HG03097 (cell line): ENCODE measurements around the gene FAM171A1.
"Not testable (repeated sequence)": the region's sequence is repeated elsewhere in the genome, so short reads cannot be mapped to it uniquely, and the experiment has no call there.

ENCODE experiments used
- ATAC-seq: cut with Tn5 transposase; IDR thresholded peaks from one replicate; pipeline ENCODE4 v1.9.1; 2021; ENCODE audit not compliant: unreplicated experiment, low FRiP score

Gene FAM171A1

GRCh38 chr10:15370856-15371701, at the start of gene FAM171A1:
Gene FAM171A1 (minus strand): TSS chr10:15371289. CDS start chr10:15371052, 237 bp downstream.
- peak; percentile 72 for ATAC-seq

- ATAC-seq: no peak
Observed at GRCh38 chr10:15420858-15421257, 49.8 kb upstream of the FAM171A1 start.

GRCh38 chr10:15419279-15419874, 48.3 kb upstream of the FAM171A1 start:
- ATAC-seq: no peak

- ATAC-seq: no peak
Observed at GRCh38 chr10:15416034-15416433, 44.9 kb upstream of the FAM171A1 start.

GRCh38 chr10:15411010-15411409, 39.9 kb upstream of the FAM171A1 start:
- no peak for ATAC-seq

- not testable (repeated sequence) for ATAC-seq
Observed at GRCh38 chr10:15409350-15409749, 38.3 kb upstream of the FAM171A1 start.

- ATAC-seq: no peak
Observed at GRCh38 chr10:15408557-15408956, 37.5 kb upstream of the FAM171A1 start.

- no peak for ATAC-seq
Observed at GRCh38 chr10:15405319-15405718, 34.2 kb upstream of the FAM171A1 start.

GRCh38 chr10:15401382-15401781, 30.3 kb upstream of the FAM171A1 start:
- ATAC-seq: no peak

GRCh38 chr10:15400461-15400860, 29.4 kb upstream of the FAM171A1 start:
- ATAC-seq: not testable (repeated sequence)

- ATAC-seq: no peak
Observed at GRCh38 chr10:15399060-15399661, 28.1 kb upstream of the FAM171A1 start.

GRCh38 chr10:15395935-15396334, 24.8 kb upstream of the FAM171A1 start:
- no peak for ATAC-seq

- ATAC-seq: no peak
Observed at GRCh38 chr10:15393139-15393825, 22.2 kb upstream of the FAM171A1 start.

GRCh38 chr10:15391491-15391890, 20.4 kb upstream of the FAM171A1 start:
- no peak for ATAC-seq

GRCh38 chr10:15388172-15388571, 17.1 kb upstream of the FAM171A1 start:
- not testable (repeated sequence) for ATAC-seq

- ATAC-seq: no peak
Observed at GRCh38 chr10:15387021-15387420, 15.9 kb upstream of the FAM171A1 start.

- no peak for ATAC-seq
Observed at GRCh38 chr10:15385552-15386455, 14.7 kb upstream of the FAM171A1 start.

- ATAC-seq: no peak
Observed at GRCh38 chr10:15381420-15381819, 10.3 kb upstream of the FAM171A1 start.

GRCh38 chr10:15379078-15379477, 8.0 kb upstream of the FAM171A1 start:
- no peak for ATAC-seq

- no peak for ATAC-seq
Observed at GRCh38 chr10:15378569-15378968, 7.5 kb upstream of the FAM171A1 start.
